Esophagus muscularis mucosa (tissue), 4 donors: ENCODE data around the gene NME3.

Experiments
- CTCF ChIP-seq, 3 experiments: fragments of 200-600 bp in 2 of 3; fragments of 450-650 bp in 1 of 3; sonication (generic) in 2 of 3; IDR thresholded peaks; one replicate each; pipeline ENCODE4 v1.5.1; 2017 to 2019; ENCODE audit warnings: antibody characterized with exemption in 3 of 3, mild to moderate bottlenecking in 2 of 3, moderate library complexity in 1 of 3
- EP300 ChIP-seq: sonication (generic); formaldehyde crosslinking; IDR thresholded peaks from one replicate; pipeline ENCODE4 v1.6.1; 2017; ENCODE audit warnings: antibody characterized with exemption
- POLR2A ChIP-seq: fragments of 450-650 bp; IDR thresholded peaks from one replicate; pipeline ENCODE4 v1.6.1; 2017; ENCODE audit warnings: antibody characterized with exemption, moderate library complexity, mild to moderate bottlenecking, low read depth
- POLR2AphosphoS5 ChIP-seq, 2 donors: sonication (generic); formaldehyde crosslinking; IDR thresholded peaks; one replicate each; pipeline ENCODE4 v1.6.1; 2017; ENCODE audit warnings: antibody characterized with exemption in 2 of 2

GRCh38 chr16:1743376-1744337 lies 27.7 kb downstream of the NME3 start:
- no peak for TF ChIP-seq CTCF (IDR thresholded peaks at IDR 0.05)
- no peak for TF ChIP-seq POLR2A
- no peak for TF ChIP-seq EP300
- TF ChIP-seq POLR2AphosphoS5 (IDR thresholded peaks at IDR 0.05) = no peak
